ENCODE results near the gene TSPAN31. TPM values are rescaled to one million over a fixed set of nuclear protein-coding genes. Genes with fewer than 3 reads are reported as not detected.

Gene TSPAN31
- total and polyA plus RNA-seq, 2 experiments from 2014 or later, result 15.5 to 15.6 TPM

- TF ChIP-seq ETS1 (IDR thresholded peaks at IDR 0.05), result no peak
- TF ChIP-seq JUNB (IDR thresholded peaks at IDR 0.05; ENCODE audit: unreplicated experiment), result no peak
Observed at GRCh38 chr12:57783861-57784260, 39.0 kb downstream of the TSPAN31 start (continued).

GRCh38 chr12:57793920-57794319 is 49.1 kb downstream of the TSPAN31 start:
- DNase-seq (ENCODE audit: low spot score) (no peak), ATAC-seq (no peak)
- Mint-ChIP-seq H3K9me3 (no peaks in the 10 kb centered on the region), H3K36me3 (ENCODE audit: low read depth) (peaks cover 59% of the 10 kb centered on the region), H3K27me3 (ENCODE audit: insufficient read depth, low read depth, poor library complexity) (no peaks in the 10 kb centered on the region), H3K4me1 (no peaks in the 10 kb centered on the region), H3K4me3 (no peak overlapping the region), H3K27ac (no peak overlapping the region)
- H2AFZ ChIP-seq, result no peak overlapping the region
- peaks cover 46% of the 10 kb centered on the region for H3K36me3 ChIP-seq (ENCODE audit: insufficient read depth)
- no peak overlapping the region for H3K4me3 ChIP-seq
- H3K9me2 ChIP-seq (ENCODE audit: insufficient read depth), result no peaks in the 10 kb centered on the region
- no peaks in the 10 kb centered on the region for H3K27me3 ChIP-seq (ENCODE audit: insufficient read depth)
- no peak overlapping the region for H3K27ac ChIP-seq (ENCODE audit: low read depth)
- H3K4me1 ChIP-seq (ENCODE audit: insufficient read depth), result no peaks in the 10 kb centered on the region
- H3K79me2 ChIP-seq (replicated peaks; ENCODE audit: insufficient read depth), result no peaks in the 10 kb centered on the region
- peaks cover 4% of the 10 kb centered on the region for H4K20me1 ChIP-seq (replicated peaks; ENCODE audit: insufficient read depth)
- H3F3A ChIP-seq (replicated peaks; ENCODE audit: low read depth), result no peaks in the 10 kb centered on the region
- TF ChIP-seq ZNF331 (CRISPR knock-in tag; IDR thresholded peaks at IDR 0.05; ENCODE audit: low read depth) (no peak), ZNF114 (CRISPR knock-in tag; IDR thresholded peaks at IDR 0.05) (no peak), REST (IDR thresholded peaks at IDR 0.05; ENCODE audit: unreplicated experiment) (no peak), POLR2AphosphoS5 (IDR thresholded peaks at IDR 0.05; ENCODE audit: low read depth) (no peak), ZNF462 (CRISPR knock-in tag; IDR thresholded peaks at IDR 0.05) (no peak), EZH2 (IDR thresholded peaks at IDR 0.05; ENCODE audit: low read depth, unreplicated experiment) (no peak), NANOG (IDR thresholded peaks at IDR 0.05; ENCODE audit: borderline replicate concordance) (no peak), CREB1 (CRISPR knock-in tag; IDR thresholded peaks at IDR 0.05; ENCODE audit: low read depth) (no peak), STAT1 (IDR thresholded peaks at IDR 0.05; ENCODE audit: unreplicated experiment) (no peak), ETS1 (IDR thresholded peaks at IDR 0.05) (no peak), EZH2phosphoT487 (IDR thresholded peaks at IDR 0.05; ENCODE audit: unreplicated experiment) (no peak), JUNB (IDR thresholded peaks at IDR 0.05; ENCODE audit: unreplicated experiment) (no peak)
- H3K4me2 ChIP-seq, result no peak overlapping the region

All from GM23338 (cell line).